NOMO-1 treated with dmso at 0.1 percent for 144 hours (cell line): Measurements from ENCODE around the gene SETD3.
A peak's percentile ranks its signal among the peaks of the same experiment; 100 is the strongest.

ENCODE experiments used
- DNase-seq: peaks from one replicate; lab custom pipeline; 2025; ENCODE audit not compliant: unreplicated experiment; lab: John Stamatoyannopoulos, UW

SETD3 gene

DNA sequence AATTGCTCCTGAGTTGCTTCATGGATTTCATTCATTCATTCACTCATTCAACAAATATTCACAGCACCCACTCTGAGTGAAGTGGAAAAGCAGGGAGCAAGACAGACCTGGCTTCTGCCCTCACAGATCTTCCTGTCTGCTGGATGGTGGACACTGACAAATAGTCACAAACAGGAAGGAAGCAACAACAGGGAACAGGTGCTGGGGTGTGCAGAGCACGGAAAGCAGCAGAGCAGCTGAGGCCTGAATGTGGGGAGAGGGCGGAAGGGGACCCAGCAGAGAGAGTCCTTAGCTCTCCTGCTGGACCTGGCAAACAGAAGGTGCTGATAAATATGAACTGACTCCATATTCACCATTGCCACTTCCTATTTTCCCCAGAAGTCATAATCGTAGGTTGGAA is 54.4 kb downstream of the SETD3 start:
- DNase-seq, result no peak

DNA sequence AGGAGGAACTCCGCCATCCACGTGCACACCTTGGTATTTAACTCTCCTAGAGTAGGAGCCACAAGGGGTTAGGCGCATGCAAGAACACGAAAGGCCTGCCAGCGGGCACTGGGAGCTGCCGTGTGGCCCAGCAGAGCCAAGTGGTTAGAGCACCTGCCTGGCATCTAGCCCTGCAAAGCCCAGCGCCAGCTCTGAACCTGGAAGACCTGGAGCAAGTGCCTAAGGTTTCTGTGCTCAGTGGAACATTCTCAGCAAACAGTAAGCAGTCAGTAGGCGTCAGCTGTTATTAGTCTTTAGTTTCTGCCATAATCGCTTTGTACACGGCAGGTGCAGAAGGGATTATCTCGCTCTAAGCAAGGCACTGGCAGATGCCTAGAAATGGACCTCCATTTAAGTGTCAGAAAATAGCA is 55.4 kb downstream of the SETD3 start:
- no peak for DNase-seq

DNA sequence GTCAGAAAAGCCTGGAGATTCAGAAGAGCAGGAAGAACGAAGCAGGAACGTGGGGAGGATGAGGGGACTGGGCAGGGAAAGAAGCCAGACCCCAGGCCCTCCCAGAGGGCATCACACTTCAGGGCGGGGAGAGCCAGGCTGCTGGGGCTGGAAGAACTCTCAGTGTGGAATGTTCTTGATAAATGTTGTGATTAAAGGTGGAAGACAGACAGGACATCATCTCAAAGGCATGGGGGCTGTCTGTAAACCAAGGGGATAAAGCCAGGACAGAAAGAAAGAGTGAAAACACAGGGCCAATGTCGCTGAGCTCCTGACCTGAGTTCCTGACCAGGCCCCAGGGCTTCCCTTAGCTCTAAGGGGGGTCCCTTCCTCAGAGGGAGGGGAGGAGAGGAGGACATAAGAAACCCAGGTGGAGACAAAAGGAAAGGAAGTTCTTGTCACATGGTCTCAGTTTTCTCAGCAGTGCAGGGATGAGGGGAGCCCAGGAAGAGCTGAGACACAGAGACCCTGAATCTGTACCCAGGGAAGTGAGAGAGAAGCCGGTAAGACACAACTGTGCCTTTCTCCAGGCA is 56.3 kb downstream of the SETD3 start:
- no peak for DNase-seq

DNA sequence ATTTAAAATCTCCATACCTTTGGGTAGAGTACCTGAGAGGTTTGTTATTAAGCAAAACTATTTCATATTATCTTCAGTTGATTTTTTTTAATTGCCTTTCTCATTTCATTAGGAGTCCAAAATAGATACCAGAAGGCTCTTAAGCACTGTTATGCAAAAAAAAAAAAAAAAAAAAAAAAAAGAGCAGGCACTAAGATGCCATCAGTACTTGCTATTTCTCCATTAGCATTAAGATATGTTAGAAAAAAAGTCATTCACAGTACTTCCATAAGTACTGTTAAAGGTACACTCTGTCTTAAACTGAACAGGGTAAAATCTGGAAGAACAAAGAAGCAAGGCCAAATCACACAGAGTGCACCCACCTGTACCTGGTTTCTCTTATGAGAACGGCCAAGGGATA is 57.2 kb downstream of the SETD3 start:
- DNase-seq, result no peak

DNA sequence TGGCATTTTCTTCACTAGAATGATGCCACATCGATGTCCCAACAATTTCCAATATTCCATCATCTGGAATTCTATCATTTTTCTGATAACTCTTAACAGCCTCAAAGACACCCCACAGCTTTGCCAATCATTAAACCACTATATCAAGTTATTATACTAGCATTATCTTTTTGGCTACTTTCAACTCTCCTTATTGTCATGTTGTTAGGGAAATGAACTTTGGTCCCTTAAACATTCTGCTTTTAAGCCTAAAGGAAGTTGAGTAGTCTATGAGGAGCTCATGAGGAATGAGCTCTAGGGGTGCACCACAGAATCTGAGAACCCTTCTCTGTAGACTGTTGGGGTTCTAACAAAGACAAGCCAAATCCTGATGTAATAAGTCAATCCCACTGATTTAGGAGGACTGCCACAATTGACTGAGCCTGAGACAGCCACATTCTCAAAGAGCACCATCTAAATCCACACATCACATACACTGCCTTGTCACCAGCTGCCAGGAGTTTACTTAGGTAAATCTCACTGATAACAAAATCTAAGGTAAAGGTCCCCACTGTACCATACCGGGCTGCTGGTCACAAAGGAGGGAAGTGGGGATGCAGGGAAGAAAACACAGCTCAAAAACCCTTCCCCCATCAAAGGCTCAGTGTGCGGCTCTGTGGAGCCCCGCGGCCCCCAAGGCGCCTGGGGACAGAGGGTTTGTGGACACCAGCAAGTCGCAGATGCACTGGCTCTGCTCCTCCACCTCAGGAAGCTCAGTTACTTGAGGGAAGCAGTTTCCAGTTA is 58.2 kb downstream of the SETD3 start:
- no peak for DNase-seq

DNA sequence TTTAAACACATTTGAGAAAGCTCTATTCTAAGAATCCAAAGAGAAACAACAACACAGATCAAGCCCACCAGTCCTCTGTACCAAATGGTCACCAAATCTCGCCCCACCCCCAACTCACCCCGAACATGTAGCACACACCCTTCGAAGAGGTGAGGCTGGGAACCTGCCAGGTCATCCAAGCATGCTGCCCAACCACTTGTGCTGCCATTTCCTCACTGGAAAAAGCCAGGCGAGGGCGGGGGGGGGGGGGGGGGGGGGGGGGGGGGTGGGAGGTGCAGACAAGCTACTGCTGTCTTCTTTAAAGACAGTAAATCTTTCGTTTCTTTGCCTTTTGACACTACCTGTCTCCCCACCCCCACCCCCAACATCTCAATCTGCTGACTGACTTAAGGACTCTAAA is 59.9 kb downstream of the SETD3 start:
- no peak for DNase-seq

DNA sequence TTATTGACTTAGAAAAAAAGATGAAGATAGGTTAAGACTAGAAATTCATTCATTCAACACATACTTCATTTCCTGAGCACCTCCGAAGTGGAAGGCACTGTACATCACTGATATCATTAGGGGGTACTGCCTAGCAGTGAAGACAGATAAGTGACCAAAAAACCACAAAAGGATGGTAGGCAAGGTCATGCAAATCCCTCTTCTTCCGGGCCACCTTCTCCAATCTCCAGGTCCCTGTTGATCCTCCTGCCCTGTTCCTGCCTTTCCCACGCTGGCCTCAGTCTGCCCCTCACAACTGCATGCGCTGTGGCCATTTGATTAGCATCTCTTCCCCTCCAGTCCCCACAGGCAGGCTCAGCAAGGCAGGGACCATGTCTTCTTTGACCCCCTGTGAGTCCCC is 60.8 kb downstream of the SETD3 start:
- no peak for DNase-seq

DNA sequence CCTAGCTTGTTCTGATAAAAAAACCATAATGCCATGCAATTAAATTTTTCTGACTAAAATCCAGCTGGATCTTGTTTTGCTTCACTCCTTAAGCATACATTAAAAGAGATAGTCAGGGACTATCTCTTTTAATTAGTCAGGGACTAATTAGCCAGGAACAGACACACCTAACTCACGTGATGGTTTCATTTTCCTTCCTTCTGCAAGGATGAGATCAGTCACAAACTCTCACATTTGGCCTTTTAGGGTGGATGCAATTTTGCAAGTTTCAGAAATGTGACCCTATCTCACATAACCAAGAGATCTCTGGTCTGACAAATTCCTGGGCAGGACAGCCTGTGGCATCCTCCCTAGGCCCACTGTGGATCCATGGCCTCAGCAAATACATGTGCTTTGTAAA is 62.4 kb downstream of the SETD3 start:
- no peak for DNase-seq

DNA sequence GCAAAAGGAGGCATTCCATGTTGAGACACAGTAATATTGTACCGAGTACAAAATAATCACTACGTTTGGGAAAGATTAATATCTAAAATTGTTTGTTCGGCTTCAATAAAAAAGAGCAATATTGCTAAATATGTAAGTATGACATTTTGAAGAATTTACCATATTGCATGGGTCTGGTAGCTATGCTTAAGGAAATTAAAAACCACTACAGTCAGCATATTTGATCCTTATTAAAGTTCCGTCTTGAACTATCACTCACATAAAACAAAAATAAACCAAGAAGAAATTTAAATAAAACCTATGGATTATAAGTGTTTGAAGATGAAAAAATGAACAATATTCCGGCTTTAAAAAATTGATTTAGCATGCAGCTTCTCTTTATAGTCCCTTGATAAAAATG is 63.8 kb downstream of the SETD3 start:
- no peak for DNase-seq

DNA sequence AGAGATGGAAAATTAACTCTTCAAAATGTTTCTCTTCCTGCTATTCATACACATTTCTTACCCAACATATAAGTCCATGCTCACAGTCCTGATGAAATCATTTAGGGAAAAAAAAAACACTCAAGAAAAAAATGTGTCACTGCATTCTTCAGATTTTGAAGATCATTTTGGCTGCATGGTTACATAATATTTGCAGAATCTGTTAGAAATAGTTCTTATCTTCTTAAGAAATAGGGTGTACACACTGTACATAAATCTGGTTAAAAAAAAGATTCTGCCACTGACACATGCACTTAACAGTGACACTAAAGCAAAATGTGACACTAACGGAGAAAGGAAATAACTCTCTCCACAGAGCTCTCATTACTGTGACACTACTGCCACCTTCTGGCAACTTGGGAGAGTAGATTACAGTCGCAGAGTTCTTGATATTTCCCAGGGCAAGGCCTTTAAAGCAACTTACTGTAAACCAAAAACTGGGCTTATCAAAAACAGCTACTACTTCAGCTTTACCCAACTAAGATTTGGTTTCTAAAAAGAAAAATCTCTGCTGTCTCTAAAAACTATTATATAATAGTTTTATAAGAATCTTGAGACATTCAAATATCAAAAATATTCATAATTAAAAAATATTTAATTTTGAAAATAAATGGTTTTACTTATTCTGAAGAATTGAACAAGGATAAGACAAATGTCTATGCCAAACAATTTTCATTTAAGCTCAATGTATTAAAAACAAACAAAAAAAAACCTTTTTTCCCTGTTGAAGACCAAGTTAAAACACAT is 65.0 kb downstream of the SETD3 start:
- DNase-seq, result peak; percentile 23

DNA sequence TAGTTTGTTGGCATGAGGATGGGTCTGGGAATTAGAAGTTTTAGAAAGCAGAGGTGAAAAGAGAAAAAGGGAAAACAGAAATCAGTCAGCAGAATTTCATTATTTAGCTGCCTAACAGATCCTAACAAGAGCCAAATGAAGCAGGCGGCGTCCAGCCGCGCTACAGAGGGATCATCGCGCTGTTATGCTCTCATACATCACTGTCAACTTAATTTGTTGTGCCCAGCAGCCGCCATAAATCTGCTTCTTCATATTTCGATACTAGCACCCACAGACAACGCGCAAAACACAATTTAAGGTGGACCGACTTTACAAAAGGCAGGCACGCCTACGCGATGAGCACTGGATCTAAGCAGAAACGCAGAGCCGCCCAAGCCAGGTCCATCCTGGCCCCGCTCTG is 66.7 kb downstream of the SETD3 start:
- no peak for DNase-seq

DNA sequence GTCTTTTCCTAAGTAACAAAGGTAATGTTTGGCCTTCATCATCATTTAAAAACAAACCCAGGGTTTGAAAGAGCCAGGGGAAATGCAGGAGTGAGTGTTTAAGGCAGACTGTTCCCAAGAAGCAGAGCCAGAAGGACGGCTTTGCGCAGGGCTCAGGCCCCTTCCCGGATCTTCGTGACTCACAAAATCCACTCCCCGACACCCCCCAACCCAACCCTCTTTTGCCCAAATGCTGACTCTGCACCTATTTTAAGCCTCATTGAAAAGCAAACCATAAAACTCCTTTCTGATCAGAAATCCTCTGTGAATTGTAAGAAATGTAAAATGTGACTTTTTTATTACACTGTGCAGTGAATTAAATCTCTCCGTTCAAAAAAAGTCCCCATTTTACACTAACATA is 67.5 kb downstream of the SETD3 start:
- DNase-seq, result no peak

DNA sequence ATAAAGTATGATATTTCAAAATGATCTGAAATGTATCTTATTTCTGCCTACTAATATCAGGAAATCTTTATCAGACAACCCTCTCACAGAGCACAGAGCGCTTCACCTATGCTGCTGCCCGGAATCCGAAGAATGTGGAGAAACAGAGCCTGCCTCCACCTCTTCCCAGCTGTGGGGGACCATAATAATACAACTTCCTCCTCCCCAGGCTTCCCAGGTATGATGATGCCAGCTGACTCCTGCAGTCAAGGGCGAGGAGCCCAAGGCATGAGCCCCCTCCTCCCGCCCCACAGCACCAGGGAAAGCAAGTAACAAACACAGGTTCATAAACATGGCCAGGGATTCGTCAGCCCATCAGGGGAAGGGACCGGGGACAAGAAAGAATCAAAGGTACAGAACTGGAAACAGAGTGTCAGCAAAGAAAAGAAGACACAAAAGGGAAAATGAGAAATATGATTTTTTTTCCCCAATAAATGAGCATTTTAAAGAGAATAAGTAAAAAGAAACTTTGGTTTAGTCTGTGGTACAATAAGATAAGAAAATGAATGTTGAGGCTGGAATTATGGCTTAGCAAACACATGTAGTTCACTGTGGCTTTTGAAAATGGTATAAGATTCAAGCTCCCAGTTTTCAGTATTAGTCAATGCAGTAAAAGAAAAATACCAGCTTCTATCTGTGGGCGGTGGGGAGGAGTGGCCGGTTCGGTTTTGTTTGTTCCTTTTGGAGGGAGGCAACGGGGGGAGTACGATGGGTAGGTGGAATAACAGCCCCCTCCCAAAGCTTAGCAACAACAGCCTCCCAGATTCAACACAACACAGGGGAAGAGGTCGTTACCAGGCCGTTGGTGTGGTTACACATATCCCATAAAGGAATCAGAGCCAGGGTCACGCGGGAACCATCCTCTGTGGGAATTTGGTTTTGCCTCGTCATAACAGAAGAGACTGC is 68.3 kb downstream of the SETD3 start:
- DNase-seq, result no peak

DNA sequence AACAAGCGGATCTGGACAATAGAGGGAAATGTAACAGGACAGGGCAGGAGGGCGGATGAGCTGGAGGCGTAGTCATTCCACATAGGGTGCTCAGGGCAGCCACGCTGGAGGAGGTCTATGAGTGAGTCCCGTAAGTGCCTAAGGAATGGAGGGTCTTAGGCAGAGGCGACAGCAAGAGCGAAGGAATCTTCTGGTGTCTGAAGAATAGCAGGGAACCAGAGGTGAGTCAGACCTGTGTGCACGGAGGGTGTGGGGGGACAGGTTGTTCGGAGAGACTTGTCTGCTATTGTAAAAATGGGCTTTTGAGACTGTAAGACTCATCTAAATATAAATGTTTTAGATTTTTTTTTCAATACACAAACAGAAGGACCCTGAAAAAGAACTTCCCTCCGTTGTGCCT is 70.6 kb downstream of the SETD3 start:
- DNase-seq, result no peak

DNA sequence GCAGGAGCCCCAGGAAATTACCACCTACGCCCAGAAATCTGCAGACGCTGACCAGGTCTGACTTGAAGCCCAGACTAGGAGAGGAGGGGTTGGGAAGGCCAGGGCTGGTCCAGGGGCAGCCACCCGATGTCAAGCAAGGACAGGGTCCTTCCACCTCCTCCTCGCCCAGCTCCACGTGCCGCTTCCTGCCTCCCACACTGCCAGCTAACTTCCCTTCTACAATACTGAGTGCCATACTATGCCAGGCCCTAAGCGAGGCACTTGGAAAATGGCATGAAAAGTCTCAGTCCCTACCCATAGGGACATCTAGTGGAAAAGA is 71.7 kb downstream of the SETD3 start:
- DNase-seq, result no peak

DNA sequence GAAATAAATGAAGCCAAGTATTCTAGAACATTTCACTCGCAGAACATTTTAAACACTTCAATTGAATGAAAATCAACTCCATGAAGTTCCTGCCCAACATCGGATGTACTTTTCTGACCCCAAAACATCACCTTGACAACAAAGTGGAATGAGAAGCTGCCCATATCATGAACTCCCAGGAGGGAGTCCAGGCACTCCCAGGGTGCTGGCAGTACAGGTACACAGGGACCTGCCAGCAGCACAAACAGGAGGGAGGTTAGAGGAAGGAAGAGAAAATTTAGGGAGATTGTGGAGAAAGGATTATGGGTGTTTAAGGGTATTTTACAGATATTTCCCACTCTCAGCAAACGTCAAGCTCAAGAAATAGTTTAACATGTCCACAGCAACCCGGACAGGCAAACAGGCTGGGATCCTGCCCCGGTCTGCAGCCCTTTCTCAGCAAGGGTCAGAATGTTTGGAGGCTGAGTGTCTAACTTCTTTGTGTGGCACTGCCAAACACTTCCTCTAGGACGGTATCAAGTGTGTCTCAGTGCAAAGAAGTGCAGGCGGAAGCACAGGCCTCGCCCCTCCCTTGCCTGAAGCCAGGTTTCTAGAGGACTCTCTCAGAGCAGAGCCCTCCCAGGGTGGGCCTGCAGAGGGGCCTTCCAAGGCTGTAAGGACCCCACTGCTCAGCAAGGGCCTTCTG is 72.2 kb downstream of the SETD3 start:
- DNase-seq, result no peak

DNA sequence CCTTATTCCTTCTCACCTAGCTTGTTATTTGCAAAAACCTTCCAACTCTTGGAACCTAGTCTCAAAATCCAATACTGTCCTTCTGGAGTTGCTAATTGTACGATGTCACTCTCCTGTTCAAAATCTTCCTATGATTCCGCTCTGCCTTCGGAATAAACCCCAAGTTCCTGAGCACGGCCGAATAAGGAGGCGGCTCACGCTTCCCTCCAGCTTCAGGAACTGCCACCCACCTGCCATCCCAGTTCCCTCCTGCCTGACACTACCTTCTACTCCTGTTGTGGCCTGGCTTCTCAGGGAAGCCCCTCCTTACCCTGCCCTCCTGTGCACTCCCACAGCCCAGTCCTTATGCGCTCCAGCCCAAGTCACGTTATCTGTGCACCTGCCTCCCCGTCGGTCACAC is 73.2 kb downstream of the SETD3 start:
- no peak for DNase-seq

DNA sequence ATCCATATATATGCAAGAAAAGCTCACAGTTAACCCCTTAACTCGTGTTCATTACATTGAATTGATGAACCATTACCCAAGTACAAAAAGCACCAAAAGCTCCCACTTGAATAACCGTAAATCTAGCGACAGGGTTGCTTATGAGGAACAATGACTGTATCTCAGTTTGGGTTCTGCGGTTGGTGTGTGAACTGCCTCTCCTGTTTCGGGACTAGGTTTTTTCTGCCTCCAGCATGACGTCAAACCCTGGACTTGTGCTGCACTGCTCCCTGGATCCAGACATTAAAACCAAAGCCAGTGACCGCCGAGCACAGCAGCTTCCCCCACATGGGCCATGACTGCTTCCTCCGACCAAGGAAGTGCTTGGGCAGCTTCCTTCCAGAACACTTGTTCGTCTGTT is 77.7 kb downstream of the SETD3 start:
- no peak for DNase-seq

DNA sequence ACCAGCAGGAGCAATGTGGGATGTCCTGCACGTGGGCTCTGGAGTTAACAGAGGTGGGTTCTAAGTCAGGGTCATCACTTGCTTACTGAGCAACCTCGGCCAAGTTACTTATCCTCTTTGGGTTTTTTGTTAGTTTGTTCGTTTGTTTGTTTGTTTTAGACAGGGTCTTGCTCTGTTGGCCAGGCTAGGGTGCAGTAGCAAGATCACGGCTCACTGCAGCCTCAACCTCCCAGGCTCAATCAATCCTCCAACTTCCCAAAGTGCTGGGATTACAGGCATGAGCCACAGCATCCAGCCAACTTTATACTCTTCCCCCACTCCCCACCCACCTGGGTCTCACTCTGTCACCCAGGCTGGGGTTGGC is 78.4 kb downstream of the SETD3 start:
- DNase-seq, result no peak

DNA sequence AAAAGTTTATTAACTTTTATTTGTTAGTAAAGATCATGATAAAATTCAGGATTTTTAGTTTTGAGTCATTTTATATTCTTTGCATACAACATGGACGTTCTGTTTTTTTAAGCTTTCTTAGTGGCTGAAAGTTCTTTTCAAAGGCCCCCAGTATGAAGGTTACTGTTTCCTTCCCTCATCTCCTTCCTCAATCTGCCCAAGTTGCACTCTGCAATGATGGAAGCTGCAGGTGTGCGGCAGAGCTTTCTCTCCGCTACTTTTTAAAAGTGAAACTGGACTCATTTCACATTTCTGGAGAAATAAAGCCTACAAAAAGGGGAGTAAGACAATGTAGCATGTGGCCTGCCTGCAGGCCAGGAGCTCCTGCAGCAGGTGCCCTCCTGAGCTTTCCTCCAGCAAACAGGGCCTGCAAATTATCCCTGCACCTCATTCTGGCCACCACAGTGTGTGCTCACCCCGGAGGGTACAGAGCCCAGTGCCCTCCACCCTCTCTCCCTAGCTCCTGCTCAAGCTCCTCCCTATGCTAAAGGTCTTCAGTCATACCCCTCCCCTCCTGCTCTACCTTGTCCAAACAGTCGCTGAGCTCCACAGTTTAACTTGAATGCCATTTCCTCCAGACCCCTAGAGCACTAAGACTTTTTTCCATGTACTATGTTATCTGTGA is 78.9 kb downstream of the SETD3 start:
- no peak for DNase-seq
